Cardiac muscle cell (in vitro differentiated cells and primary cell): ENCODE data around the gene KCNH1. TPM values are rescaled to one million over a fixed set of nuclear protein-coding genes. Genes with fewer than 3 reads are reported as not detected.
A peak's percentile ranks its signal among the peaks of the same experiment; 100 is the strongest.

Source experiments
- DNase-seq, 2 donors: peaks; one replicate each; pipeline versions ENCODE4 v3.0.0 to v3.0.0-alpha.2; 2010 to 2017; ENCODE audit warnings: low read depth in 1 of 2, low spot score in 1 of 2
- H3K27ac ChIP-seq: fragments of 200-600 bp; sonication (generic); 2 replicates; pipeline ENCODE4 v1.5.1; 2016
- H3K27me3 ChIP-seq: fragments of 200-600 bp; sonication (generic); 2 replicates; pipeline ENCODE4 v1.6.0; 2016; ENCODE audit warnings: control low read depth
- H3K36me3 ChIP-seq: fragments of 200-600 bp; sonication (generic); 2 replicates; pipeline ENCODE4 v1.5.1; 2016; ENCODE audit warnings: control low read depth
- H3K4me1 ChIP-seq: fragments of 200-600 bp; sonication (generic); 2 replicates; pipeline ENCODE4 v1.8.1; 2017; ENCODE audit warnings: low read depth, mild to moderate bottlenecking, mixed run types
- H3K4me3 ChIP-seq: fragments of 200-600 bp; sonication (generic); 2 replicates; pipeline ENCODE4 v1.5.1; 2016; ENCODE audit warnings: mild to moderate bottlenecking
- H3K9me3 ChIP-seq: fragments of 200-600 bp; sonication (generic); 2 replicates; pipeline ENCODE4 v1.5.1; 2017; ENCODE audit warnings: low read depth, mild to moderate bottlenecking, control low read depth
- polyA plus RNA-seq: library from polyadenylated mRNA; unstranded; fragments of >200 nt; fragmentation: Nextera tagmentation; extraction: Ambion mirVana; gene quantifications from 2 replicates; pipeline ENCODE4 v1.2.1, GENCODE V29; 2016
- total RNA-seq: library from RNA; depleted of rRNA; stranded (reverse); fragments of >200 nt; gene quantifications from 2 replicates; pipeline ENCODE4 v1.2.3, GENCODE V29; 2016
- TF ChIP-seq, protein P1 (sequence below): IDR thresholded peaks from 2 replicates; pipeline ENCODE4 v1.5.1; 2012; ENCODE audit warnings: low read depth, mild to moderate bottlenecking, low read length

The KCNH1 gene
- total and polyA plus RNA-seq, 2 experiments from 2014 or later, result 0.54 TPM; not detected in 1

DNA sequence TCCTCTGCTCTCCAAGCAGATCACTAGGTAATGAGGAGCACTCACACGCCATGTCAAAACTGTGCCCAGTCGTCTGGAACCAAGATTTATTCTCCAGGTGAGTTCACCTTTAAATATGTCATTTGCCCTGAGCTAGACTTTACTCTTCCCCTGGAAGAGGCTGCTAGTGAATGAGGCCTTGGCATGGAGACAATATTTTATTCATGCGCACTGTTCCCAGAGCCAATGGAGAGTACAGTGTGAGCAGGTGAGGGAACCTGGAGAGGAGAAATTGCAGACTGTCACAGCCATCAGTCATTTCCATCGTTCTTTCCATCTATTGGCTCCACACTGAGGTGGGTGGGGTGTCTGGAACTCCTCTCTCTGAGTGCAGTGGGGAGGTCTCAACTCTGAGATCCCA is 333.6 kb downstream of the KCNH1 start:
- TF ChIP-seq, protein P1, sequence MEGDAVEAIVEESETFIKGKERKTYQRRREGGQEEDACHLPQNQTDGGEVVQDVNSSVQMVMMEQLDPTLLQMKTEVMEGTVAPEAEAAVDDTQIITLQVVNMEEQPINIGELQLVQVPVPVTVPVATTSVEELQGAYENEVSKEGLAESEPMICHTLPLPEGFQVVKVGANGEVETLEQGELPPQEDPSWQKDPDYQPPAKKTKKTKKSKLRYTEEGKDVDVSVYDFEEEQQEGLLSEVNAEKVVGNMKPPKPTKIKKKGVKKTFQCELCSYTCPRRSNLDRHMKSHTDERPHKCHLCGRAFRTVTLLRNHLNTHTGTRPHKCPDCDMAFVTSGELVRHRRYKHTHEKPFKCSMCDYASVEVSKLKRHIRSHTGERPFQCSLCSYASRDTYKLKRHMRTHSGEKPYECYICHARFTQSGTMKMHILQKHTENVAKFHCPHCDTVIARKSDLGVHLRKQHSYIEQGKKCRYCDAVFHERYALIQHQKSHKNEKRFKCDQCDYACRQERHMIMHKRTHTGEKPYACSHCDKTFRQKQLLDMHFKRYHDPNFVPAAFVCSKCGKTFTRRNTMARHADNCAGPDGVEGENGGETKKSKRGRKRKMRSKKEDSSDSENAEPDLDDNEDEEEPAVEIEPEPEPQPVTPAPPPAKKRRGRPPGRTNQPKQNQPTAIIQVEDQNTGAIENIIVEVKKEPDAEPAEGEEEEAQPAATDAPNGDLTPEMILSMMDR, result no peak
- DNase-seq, result no peak
- no peaks in the 10 kb centered on the region for H3K27me3 ChIP-seq

DNA sequence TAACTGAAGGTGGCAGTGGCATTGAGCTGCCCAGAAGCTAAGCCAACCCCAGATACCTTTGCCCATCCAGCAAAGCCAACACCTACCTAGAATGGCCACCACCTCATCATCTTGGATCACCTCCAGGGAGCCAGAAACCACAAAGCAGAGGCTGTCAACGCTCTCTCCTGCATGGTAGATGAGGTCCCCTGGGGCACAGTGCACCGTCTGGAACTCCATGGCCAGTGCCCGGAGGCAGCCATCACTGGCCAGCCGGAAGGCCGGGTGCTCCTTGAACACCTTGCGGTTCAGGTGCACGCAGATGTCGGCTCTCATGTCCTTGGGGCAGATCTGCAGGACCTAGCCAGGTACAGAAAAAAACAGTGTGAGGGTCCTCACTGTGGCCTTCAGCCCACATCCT is 336.5 kb downstream of the KCNH1 start:
- Histone ChIP-seq H3K27ac (no peak overlapping the region), H3K9me3 (no peaks in the 10 kb centered on the region), H3K4me1 (peaks cover 11% of the 10 kb centered on the region), H3K27me3 (no peaks in the 10 kb centered on the region), H3K4me3 (no peak overlapping the region), H3K36me3 (no peaks in the 10 kb centered on the region)
- TF ChIP-seq, protein P1, result no peak
- no peak for DNase-seq

More for the DNA sequence above, 333.6 kb downstream of the KCNH1 start:
- H3K9me3 ChIP-seq, result no peaks in the 10 kb centered on the region
- H3K27ac ChIP-seq, result no peak overlapping the region
- H3K36me3 ChIP-seq, result no peaks in the 10 kb centered on the region
- H3K4me3 ChIP-seq, result no peak overlapping the region
- no peaks in the 10 kb centered on the region for H3K4me1 ChIP-seq

- no peak for DNase-seq
- Histone ChIP-seq H3K4me3 (no peak overlapping the region), H3K9me3 (no peaks in the 10 kb centered on the region), H3K27ac (no peak overlapping the region), H3K36me3 (no peaks in the 10 kb centered on the region), H3K4me1 (peaks cover 17% of the 10 kb centered on the region), H3K27me3 (no peaks in the 10 kb centered on the region)
- TF ChIP-seq, protein P1, result no peak
Measured at GRCh38 chr1:210796421-210796820, 337.5 kb downstream of the KCNH1 start.

DNA sequence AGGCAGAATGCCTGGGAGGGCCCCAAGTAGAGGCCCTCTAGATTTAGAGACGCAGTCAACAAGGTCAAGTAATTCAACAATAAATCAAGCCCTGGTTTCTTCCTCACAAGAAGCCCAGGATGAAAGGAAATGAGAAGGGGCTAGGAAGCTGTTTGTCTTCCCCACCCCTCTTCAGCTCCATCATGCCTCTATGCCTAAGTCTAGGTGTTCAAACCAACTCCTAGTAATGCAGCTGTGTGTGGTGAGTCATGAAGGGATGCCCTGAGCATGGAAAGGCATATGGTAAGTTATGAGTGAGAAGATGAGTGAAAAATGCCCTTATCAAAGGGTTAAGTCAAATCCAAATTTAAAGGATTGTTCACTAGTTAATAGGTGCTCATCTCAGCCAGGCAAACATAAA is 339.5 kb downstream of the KCNH1 start:
- TF ChIP-seq, protein P1, result no peak
- Histone ChIP-seq H3K36me3 (no peaks in the 10 kb centered on the region), H3K27me3 (no peaks in the 10 kb centered on the region), H3K4me3 (no peak overlapping the region), H3K9me3 (no peaks in the 10 kb centered on the region), H3K4me1 (peaks cover 17% of the 10 kb centered on the region), H3K27ac (no peak overlapping the region)
- DNase-seq, result no peak

- H3K36me3 ChIP-seq, result no peaks in the 10 kb centered on the region
- H3K9me3 ChIP-seq, result no peaks in the 10 kb centered on the region
- TF ChIP-seq, protein P1, result no peak
- peaks cover 17% of the 10 kb centered on the region for H3K4me1 ChIP-seq
- no peak overlapping the region for H3K4me3 ChIP-seq
- peak; percentile 7 to 27 for DNase-seq
- H3K27me3 ChIP-seq, result no peaks in the 10 kb centered on the region
- H3K27ac ChIP-seq, result peak overlapping the region; percentile 21
Measured at GRCh38 chr1:210792250-210793102, 341.5 kb downstream of the KCNH1 start.
